NCI-H1417 (cell line): Measurements from ENCODE around the gene PRR22.
"Not testable (repeated sequence)": the region's sequence is repeated elsewhere in the genome, so short reads cannot be mapped to it uniquely, and the experiment has no call there.

Experiments used
- DNase-seq, 3 experiments: peaks; one replicate each; lab custom pipeline; 2025; lab: John Stamatoyannopoulos, UW

The PRR22 gene

DNA sequence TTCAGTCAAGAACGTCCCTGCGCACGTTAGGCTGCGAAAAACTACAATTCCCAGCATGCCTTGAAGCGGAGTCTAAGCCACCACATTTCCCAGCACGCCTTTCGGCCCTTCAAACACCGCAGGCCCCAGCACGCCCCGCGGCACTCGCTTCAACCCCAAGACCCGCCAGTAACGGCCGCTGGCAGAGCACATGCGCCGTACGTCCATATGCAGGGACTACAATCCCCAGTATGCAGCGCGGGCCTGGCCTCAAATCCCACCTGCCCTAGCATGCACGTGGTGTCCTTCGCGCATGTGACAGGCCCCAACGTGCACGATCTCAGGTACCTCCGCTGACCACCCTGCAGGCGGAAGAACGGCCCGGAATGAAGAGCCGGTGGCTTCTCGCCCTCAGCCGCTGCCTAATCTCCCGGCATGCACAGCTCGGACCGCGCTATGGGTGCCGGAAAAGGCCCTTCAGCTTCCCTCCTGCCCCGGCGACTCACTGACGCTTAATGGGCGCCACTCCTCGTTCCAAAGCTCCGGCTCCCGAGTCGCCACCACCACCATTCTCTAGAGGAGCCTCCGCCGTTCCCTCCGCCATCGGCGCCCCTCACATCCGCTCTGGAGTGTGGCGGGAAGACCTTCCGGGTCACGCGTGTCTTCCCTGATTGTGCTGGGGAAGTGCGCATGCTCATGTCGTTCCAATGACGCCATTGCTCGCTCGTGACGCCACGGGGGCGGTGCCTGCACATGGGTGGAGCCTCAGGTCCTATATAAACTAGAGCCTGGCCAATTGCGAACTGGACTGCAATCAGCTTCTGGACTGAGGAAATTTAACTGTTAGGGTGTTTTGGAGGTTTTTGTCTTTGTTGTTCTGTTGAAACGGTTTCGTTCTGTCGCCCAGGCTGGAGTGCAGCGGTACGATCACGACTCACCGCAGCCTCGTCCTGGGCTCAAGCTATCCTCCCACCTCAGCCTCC is 6.3 kb upstream of the PRR22 start, which contains the start of gene DUS3L:
Gene DUS3L, minus strand, starts transcription at position 605 of the 962 bp plus-strand sequence. Its CDS starts 22 bp downstream, at position 583.
- peak; percentile 90 to 99 (median 97) for DNase-seq

DNA sequence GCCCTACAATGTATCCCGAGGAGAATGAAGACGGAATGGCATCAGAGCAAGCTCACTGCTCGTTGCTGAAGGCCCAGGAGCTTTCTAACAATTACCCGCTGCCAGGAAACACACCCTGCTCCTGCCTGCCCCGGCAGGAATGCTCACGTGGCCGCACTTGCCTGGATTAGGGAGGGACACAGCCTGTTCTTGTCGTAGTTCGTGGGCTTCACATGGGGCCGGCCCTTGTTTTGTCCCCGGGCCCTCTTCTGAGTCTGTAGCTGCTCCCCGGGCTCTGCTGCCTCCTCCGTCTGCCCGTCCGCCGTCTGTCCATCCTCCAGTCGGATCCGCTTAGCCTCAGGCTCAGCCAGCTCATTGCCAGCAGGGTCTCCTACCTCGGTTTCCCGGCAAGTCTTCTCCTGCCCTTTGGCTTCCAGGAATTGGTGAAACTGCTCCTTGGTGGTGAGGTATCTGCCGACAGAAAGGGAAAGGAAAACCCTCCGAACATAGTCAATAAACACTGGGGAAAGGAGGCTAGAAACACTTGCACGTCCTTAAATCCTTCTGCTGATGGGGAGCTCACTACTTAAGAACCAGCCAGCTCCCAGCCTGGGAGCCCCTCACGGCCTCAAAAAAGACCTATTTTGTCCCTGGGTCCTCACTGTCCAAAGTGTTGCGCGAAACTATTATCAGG is 5.5 kb upstream of the PRR22 start:
- DNase-seq = no peak

DNA sequence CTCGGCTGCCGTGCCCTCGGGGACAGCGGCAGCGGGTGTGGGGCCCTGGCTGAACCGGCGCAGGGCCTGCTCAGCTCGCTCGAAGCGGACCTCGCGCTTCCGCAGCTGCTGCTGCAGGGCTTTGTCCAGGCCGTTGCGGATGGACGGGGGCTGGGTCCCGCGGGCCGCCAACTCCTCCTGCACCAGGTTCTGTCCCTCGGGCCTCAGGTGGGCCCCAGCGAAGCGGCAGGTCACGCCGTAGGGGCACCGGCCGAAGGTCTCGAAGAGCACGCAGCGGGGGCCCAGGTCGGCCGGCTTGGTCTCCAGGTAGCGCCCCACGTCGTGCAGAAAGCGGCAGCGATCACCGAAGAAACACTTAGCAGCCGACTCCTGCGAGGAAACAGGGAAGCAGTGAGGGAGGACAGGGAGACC is 4.8 kb upstream of the PRR22 start:
- DNase-seq = no peak

DNA sequence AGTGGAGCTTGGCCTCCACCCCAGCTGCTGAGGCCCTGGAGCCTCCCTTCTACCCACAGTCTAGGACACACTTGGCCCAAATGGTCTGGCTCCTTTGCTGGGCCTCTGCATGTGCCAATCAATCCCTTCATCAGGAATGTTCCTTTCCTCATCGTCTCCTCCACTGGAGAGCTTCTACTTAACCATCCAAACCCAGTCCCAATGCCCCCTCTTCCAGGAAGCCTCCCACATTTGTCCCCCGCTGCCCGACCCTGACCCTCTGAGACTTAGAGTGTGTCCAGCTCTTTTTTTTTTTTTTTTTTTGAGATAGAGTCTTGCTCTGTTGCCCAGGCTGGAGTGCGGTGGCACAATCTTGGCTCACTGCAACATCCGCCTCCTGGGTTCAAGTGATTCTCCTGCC is 3.9 kb upstream of the PRR22 start:
- no peak for DNase-seq

DNA sequence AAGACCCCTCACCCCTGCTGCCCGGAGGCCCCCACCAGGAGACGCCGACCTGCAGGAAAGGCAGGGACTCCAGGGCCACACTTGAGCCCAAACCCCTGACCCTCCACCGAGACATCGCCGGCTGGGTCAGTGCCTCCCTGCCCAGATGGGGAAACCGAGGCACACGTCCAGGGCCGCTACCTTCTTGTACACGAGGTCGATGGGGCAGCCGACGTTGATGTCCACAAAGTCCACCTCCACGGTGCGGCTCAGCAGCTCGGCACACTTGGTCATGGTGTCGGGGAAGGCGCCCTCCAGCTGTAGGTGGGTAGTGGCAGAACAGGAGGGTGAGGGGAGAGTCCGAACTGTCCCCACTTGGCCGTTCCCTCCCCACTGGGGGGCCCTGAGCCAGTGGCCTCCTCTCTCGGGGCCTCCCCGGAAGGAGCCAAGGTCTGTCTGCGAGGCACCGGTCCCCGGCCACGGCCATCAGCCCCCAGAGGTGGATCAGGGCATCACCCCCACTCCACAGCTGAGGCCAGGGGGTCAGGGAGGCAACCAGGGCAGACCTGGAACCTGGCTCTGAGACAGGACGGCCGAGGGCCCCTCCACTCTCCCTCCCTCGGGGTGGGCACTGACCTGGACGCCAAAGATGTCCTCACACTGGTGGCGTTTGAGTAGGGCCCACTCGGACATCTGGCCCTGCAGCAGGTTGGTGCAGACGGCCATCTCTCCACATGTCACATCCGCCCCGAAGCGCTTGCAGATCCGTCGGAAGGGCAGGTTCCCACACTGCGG is 3.0 kb upstream of the PRR22 start:
- no peak for DNase-seq

DNA sequence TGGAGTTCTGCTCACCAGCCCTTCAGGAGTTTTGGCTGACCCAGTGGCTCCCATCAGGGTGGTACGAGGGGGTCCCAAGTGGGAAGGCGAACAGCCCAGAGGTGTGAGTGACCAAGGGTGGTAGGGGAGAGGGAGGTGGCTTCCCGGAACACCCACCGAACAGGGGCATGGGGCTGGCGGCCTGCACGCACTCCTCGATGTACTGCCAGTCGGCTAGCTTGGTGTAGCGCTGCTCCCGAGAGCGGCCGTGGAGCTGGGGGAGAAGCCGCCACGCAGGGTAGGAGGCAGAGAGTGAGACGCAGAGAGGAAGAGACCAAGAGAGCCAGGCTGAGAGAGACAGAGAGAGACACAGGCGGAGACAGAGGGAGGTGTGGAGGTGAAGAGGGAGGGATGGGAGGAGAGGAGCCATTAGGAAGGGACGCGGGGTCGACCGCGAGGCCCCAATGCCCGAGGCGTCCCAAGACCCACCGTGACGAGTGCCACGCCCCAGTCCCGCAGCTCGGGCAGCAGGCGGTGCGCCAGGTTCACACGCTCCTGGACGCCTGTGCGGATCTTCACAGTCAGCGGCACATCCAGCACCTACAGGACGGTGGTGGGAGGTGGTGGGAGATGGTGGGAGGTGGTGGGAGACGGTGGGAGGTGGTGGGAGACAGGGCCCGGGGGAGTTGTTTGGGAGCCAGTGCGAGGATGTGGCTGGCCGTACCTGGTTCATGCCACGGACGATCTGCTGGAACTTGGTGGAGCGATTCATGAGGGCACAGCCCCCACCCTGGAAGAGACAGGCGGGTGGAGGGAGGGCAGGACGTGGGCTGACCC is 2.3 kb upstream of the PRR22 start:
- no peak for DNase-seq

DNA sequence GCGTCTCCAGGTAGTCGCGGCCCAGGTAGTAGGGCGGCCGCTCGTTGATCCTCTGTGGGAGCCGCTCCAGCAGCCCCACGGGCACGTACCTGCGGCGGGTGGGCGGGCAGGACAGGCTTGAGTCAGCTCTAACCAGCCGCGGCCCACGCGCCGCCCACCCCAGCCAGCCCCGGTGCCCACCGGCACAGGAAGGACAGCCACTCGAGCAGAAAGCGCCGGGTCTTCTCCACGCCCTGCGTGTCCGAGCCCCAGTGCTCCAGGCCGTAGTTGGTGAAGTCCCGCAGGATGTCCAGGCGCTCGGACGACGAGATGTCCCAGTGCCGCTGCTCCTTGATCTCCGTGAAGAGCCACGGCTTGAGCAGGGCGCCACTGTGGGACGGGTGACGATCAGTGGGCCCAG is 877 bp upstream of the PRR22 start:
- no peak for DNase-seq

DNA sequence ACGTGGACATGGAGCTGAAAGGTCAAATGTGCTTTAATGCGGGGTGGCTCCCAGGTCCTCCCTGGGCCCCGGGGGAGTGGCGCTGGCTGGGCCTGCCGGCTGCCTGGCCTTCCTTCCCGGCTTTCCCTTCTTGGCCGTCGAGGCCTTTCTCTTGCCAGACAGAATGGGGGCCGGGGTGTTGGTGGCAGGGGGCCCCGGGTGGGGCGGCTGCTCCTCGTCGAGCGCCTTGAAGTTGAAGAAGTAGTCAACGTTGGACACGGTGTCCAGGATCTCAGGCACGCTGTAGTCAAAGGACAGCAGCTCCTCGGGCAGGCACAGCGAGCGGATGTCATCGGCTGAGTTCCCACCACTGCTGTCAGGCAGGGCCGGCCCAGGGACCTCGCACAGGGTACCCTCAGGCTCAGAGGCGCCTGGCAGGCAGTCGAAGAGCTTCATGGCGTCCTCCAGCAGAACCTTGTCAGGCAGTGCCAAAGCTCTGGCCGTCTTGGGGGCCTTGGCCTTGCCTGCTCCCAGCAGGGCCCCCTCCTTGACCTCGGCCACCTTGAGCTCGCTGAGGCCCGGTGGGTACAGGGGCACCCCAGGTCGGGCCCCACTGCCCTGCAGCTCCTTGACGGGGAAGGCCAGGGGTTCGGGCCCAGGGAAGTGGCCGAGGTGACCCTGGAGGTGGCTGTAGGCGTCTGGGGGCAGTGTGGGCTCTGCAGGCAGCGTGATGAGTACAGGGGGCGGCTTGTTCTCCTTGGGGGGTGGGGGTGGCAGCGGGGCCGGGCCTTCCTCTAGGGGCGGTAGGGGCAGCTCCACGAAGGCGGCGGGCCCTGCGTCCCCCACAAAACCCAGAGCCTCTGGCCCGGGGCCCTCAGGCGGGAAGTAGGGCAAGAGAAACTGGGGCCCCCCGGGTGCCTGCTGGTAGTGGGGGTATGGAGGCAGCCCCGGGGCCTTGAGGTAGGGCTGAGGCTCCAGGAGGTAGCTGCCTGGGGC is 1.3 kb downstream of the PRR22 start:
- no peak for DNase-seq

DNA sequence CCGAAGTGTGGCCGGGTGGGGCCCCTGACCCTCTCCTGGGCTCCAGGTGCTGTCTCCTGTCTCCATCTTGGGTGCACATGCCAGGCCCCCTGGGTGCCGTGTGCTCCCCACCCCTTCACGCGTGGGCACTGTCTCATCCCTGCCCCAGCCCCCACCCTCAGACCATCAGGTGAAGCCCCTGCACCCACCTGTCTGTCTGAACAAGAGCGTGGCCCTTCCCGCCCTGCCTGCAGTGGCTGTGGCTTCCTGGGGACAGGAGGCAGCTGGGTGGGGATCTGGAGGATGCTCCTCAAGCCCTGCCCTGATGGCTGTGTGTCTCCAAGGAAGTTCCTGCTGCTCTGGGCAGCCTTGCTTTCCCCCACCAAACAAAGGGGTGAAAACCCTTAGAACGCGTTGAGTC is 2.2 kb downstream of the PRR22 start:
- DNase-seq = no peak

DNA sequence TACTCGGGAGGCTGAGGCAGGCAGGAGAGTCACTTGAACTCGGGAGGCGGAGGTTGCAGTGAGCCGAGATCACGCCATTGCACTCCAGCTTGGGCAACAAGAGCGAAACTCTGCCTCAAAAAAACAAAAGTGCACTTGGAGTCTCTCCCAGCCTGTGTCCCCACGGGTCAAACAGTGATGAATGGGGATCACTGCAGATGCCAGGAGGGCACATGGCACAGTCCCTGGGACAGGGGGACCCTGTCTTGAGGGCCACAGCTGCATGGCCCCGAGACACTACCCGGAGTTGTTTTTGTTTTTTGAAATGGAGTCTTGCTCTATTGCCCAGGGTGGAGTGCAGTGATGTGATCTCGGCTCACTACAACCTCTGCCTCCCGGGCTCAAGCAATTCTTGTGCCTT is 3.6 kb downstream of the PRR22 start:
- DNase-seq = not testable (repeated sequence)

DNA sequence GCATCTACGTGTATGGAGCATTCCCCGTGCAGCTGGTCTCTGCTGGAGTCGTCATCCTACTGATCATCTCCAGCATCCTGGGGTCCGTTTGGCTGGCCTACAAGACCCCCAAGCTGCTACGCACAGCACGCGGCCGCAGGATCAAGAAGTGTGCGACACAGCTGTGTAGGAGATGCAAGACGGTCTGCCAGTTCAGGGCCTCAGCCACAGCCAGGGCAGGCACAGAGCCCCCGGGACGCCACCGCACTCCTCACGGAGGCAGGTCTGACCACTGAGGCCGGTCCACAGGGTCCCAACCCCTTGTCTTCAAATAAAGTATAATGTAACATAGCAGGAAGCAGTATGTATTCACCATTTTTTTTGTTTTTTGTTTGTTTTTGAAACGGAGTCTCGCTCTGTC is 6.1 kb downstream of the PRR22 start:
- DNase-seq = no peak

DNA sequence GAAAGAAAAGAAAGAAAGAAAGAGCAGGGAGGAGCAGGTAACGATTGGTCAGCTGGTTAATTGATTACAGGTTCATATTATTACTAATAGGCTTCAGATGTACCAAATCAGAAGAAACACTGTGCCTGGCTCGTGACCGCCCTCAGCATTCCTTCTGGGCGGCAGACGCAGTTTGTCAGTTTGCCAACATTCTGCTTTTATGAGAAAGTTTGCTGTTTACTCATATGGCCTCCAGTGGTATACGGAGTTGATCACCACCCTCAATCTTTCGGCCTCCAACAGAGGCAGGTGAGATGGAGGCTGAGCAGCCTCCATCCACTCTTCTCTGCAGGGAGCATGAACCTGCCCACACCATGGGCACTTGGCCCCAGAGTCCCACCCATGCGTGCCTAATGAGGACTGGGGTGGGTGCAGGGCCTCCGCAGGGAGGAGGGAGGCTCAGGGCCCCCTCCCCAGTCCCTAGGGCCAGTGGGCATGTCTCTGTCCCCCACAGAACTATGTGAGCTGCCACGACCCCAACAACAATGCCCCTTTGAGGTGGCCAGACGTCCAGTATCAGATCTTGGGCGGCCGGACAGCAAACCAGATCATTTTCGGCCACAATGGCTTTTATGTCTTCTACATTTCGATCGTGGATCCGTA is 8.8 kb downstream of the PRR22 start:
- no peak for DNase-seq

DNA sequence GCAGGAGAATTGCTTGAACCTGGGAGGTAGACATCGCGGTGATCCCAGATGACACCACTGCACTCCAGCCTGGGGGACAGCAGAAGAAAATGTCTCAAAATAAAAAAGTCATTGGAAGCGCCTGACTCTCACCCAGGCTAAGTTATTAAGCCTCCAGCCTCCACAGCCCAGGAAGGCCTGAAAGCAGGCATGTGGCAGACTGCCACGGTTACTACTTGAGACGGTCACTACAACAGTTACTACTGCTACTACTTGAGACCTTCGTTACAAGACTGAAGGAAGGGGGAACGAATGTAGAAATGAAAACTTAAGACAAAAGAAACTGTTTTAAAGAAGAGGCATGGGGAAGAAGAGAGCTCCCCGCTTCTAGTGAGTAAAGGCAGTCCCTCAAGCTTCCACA is 9.6 kb downstream of the PRR22 start:
- no peak for DNase-seq

DNA sequence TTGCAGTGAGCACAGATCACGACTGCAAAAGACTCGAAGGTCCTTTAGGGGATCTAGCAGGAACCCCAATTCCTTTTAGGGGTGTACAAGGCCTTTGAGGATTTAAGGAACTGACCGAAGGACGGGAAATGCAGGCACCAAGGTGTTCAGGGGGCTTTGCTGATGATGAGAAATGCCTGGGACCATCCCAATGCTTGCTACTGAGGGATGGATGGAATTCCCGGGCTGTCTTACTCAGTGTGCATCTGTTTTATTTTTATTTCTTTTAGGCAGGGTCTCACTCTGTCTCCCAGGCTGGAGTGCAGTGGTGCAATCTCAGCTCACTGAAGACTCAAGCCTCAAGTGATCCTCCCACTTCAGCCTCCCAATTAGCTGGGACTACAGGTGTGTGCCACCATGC is 11.3 kb downstream of the PRR22 start:
- DNase-seq = no peak

DNA sequence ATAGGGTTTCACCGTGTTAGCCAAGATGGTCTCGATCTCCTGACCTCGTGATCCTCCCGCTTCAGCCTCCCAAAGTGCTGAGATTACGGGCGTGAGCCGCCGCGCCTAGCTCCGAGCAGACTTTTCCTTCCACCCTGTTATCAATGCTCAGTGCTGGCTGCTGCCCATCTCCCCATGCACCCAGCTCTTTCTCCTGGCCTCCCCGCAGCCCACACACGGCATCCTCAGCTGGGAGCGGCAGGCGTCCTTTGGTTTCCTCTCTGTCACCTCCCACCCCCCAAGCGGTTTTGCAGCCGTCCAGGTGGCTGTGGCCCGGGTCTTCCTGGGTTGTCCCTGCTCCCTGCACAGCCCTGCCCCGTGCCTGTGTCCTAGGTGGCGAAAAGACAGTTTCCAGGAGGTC is 12.1 kb downstream of the PRR22 start:
- no peak for DNase-seq

DNA sequence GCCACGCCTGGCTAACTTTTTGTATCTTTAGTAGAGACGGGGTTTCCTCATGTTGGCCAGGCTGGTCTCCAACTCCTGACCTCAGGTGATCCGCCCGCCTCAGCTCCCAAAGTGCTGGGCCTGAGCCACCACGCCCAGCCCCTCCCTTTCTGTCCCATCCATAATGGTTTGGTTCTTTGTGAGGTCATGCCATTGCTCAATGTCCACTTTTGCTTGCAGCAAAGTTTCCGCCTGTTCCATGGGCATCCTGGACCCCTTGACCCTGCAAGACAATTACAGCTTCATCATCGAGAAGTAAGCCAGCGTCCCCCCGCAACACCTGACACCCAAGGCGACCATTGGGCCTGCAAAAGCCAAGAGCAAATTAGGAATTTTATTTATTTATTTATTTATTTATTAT is 16.6 kb downstream of the PRR22 start:
- DNase-seq = no peak

DNA sequence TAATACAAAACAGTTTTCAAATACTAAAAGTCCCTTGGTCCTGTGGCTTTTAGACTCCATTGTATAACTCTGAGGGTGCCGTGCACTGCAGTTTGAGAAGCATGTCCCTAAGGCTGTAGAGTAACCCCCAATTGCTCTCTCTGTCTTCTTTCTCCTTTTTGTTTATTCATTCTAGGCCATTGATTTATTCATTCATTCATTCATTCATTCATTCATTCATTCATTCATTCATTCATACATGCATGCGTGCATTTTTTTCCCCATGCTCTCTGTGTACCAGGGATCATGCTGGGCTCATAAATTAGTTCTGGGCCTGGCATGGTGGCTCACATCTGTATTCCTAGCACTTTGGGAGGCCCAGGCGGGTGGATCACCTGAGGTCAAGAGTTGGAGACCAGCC is 19.3 kb downstream of the PRR22 start:
- DNase-seq = no peak

DNA sequence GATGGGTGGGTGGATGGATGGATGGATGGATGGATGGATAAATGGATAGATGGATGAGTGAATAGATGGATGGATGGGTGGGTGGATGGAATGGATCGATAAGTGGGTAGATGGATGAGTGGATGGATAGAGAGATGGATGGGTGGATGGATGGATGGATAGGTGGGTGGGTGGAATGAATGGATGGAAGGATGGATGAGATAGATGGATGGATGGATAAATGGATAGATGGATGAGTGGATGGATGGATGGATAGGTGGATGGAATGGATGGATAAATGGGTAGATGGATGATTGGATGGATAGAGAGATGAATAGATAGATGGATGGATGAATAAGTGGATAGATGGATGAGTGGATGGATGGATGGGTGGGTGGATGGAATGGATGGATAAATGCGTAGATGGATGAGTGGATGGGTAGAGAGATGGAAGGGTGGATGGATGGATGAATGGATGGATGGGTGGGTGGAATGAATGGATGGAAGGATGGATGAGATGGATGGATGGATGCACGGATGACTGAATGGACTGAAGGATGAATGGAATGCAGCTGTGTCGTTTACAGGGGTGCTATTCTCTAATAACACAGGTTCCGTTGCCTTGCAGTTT is 21.8 kb downstream of the PRR22 start:
- DNase-seq = no peak

DNA sequence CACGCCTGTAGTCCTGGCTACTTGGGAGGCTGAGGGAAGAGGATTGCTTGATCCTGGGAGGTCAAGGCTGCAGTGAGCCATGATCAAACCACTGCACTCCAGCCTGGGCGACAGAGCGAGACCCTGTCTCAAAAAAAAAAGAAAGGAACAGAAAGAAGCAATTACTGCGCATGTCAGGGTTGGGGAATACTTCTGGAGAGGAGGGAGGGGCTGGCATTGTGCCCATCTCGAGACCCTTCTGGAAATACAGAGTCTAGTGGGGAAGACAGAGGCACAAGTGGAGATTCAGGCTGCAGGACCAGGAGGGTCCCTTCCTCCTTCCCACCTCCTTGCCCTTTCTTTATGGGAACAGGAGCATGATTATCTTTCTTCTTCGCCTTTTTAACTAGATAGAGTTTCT is 30.8 kb downstream of the PRR22 start:
- no peak for DNase-seq

DNA sequence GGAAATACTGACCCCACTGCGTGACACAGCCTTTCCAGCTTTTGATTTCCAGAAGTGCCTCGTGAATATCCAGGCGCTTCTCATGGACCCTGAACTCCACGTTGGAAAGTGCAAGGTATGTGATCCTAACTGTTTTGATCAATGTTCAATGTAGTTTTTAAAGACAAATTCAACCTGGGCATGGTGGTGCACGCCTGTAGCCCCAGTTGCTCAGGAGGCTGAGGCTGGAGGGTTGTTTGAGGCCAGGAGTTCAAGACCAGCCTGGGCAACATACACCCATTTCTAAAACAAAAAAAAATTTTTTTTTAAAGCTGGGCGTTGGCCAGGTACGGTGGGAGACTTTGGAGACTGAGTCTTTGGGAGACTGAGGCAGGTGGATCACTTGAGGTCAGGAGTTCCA is 32.8 kb downstream of the PRR22 start:
- DNase-seq = no peak
